ENCODE data around the gene JADE1. TPM values are rescaled to one million over a fixed set of nuclear protein-coding genes. Genes with fewer than 3 reads are reported as not detected.
A peak's percentile ranks its signal among the peaks of the same experiment; 100 is the strongest.

The JADE1 gene
- total RNA-seq, 1 donor from 2014 or later: 6.6 TPM

- Histone ChIP-seq H3K4me3 (ENCODE audit: low read depth, low read length) (no peak overlapping the region), H3K36me3 (ENCODE audit: control insufficient read depth, insufficient read depth, low read length) (peaks cover 3% of the 10 kb centered on the region), H3K27me3 (ENCODE audit: control insufficient read depth, insufficient read depth, low read length) (no peaks in the 10 kb centered on the region)
- FAIRE-seq (no peak), DNase-seq (ENCODE audit: low read depth) (no peak)
- no peak for TF ChIP-seq CTCF (IDR thresholded peaks at IDR 0.05; ENCODE audit: insufficient read depth, low read length, severe bottlenecking)
These were observed 60.4 kb downstream of the JADE1 start for GRCh38 chr4:128869776-128870509.

- Histone ChIP-seq H3K36me3 (ENCODE audit: control insufficient read depth, insufficient read depth, low read length) (peaks cover 3% of the 10 kb centered on the region), H3K4me3 (ENCODE audit: low read depth, low read length) (no peak overlapping the region), H3K27me3 (ENCODE audit: control insufficient read depth, insufficient read depth, low read length) (no peaks in the 10 kb centered on the region)
- TF ChIP-seq CTCF (IDR thresholded peaks at IDR 0.05; ENCODE audit: insufficient read depth, low read length, severe bottlenecking): no peak
- DNase-seq (ENCODE audit: low read depth) (peak; percentile 13), FAIRE-seq (peak; percentile 52)
These were observed 62.4 kb downstream of the JADE1 start for GRCh38 chr4:128871948-128872347.

- FAIRE-seq (no peak), DNase-seq (ENCODE audit: low read depth) (no peak)
- TF ChIP-seq CTCF (IDR thresholded peaks at IDR 0.05; ENCODE audit: insufficient read depth, low read length, severe bottlenecking): no peak
- Histone ChIP-seq H3K36me3 (ENCODE audit: control insufficient read depth, insufficient read depth, low read length) (peaks cover 3% of the 10 kb centered on the region), H3K4me3 (ENCODE audit: low read depth, low read length) (no peak overlapping the region), H3K27me3 (ENCODE audit: control insufficient read depth, insufficient read depth, low read length) (no peaks in the 10 kb centered on the region)
These were observed 66.7 kb downstream of the JADE1 start for GRCh38 chr4:128876200-128876599.

- H3K36me3 ChIP-seq (ENCODE audit: control insufficient read depth, insufficient read depth, low read length): no peaks in the 10 kb centered on the region
- no peak for FAIRE-seq
- no peak for TF ChIP-seq CTCF (IDR thresholded peaks at IDR 0.05; ENCODE audit: insufficient read depth, low read length, severe bottlenecking)
- no peaks in the 10 kb centered on the region for H3K27me3 ChIP-seq (ENCODE audit: control insufficient read depth, insufficient read depth, low read length)
- no peak for DNase-seq (ENCODE audit: low read depth)
- H3K4me3 ChIP-seq (ENCODE audit: low read depth, low read length): no peak overlapping the region
These were observed 68.4 kb downstream of the JADE1 start for GRCh38 chr4:128877934-128878333.

- Histone ChIP-seq H3K36me3 (ENCODE audit: control insufficient read depth, insufficient read depth, low read length) (no peaks in the 10 kb centered on the region), H3K4me3 (ENCODE audit: low read depth, low read length) (no peak overlapping the region), H3K27me3 (ENCODE audit: control insufficient read depth, insufficient read depth, low read length) (no peaks in the 10 kb centered on the region)
- TF ChIP-seq CTCF (IDR thresholded peaks at IDR 0.05; ENCODE audit: insufficient read depth, low read length, severe bottlenecking): no peak
- DNase-seq (ENCODE audit: low read depth): no peak
- no peak for FAIRE-seq
These were observed 69.8 kb downstream of the JADE1 start for GRCh38 chr4:128879283-128879682.

GRCh38 chr4:128879971-128880370 is 70.5 kb downstream of the JADE1 start:
- no peaks in the 10 kb centered on the region for H3K36me3 ChIP-seq (ENCODE audit: control insufficient read depth, insufficient read depth, low read length)
- no peak overlapping the region for H3K4me3 ChIP-seq (ENCODE audit: low read depth, low read length)
- DNase-seq (ENCODE audit: low read depth) (no peak), FAIRE-seq (no peak)
- H3K27me3 ChIP-seq (ENCODE audit: control insufficient read depth, insufficient read depth, low read length): no peaks in the 10 kb centered on the region
- TF ChIP-seq CTCF (IDR thresholded peaks at IDR 0.05; ENCODE audit: insufficient read depth, low read length, severe bottlenecking): no peak

All from bronchial epithelial cell (primary cell).